Endothelial cell of umbilical vein (primary cell): ENCODE results near the gene SNX9. TPM values are rescaled to one million over a fixed set of nuclear protein-coding genes. Genes with fewer than 3 reads are reported as not detected.
A peak's percentile ranks its signal among the peaks of the same experiment; 100 is the strongest.

ENCODE experiments used
- BruUV-seq: library from RNA; stranded (reverse); fragments of 400-500 nt; replicated peaks from 2 replicates; lab custom pipeline; 2021; lab: Mats Ljungman, UMichigan
- CTCF ChIA-PET: fragments of 300-600, 350-600 bp; sonication (Branson Sonifier 250); formaldehyde crosslinking; loops from one replicate; lab custom pipeline; 2021; ENCODE audit warnings: antibody characterized with exemption, inconsistent platforms; lab: Charles Lee
- POLR2A ChIA-PET: fragments of 300-600, 350-600 bp; sonication (Branson Sonifier 250); formaldehyde crosslinking; loops from one replicate; lab custom pipeline; 2021; ENCODE audit warnings: antibody characterized with exemption, inconsistent platforms; lab: Charles Lee
- DNase-seq: peaks from one replicate; pipeline ENCODE4 v3.0.0-alpha.2; 2011; ENCODE audit warnings: low read depth, low spot score
- FAIRE-seq: peaks from 2 replicates; lab custom pipeline; 2011; peaks lifted over from hg19 to GRCh38; lab: Jason Lieb, UNC
- H2AFZ ChIP-seq: 2 replicates; pipeline ENCODE4 v1.6.0; 2012; ENCODE audit warnings: low read depth, low read length, control low read depth, inconsistent platforms
- H3K27ac ChIP-seq: 2 replicates; pipeline ENCODE4 v1.5.1; 2011; ENCODE audit warnings: low read depth, mild to moderate bottlenecking, control low read depth, low read length, moderate library complexity; ENCODE audit not compliant: insufficient read depth
- H3K27me3 ChIP-seq, 2 experiments: 2 replicates each; pipeline versions ENCODE4 v1.6.0 to v1.6.1; 2011; ENCODE audit warnings: low read length in 2 of 2, mixed read lengths in 1 of 2; ENCODE audit not compliant: control insufficient read depth in 2 of 2, insufficient read depth in 2 of 2
- H3K36me3 ChIP-seq, 2 experiments: 2 replicates in 1 of 2; 3 replicates in 1 of 2; pipeline ENCODE4 v1.5.1; 2011; ENCODE audit warnings: low read length in 2 of 2, mild to moderate bottlenecking in 1 of 2, moderate library complexity in 1 of 2; ENCODE audit not compliant: control insufficient read depth in 2 of 2, insufficient read depth in 2 of 2; ENCODE audit errors: extremely low read depth in 1 of 2
- H3K4me1 ChIP-seq: 3 replicates; pipeline ENCODE4 v1.5.1; 2011; ENCODE audit warnings: mild to moderate bottlenecking, low read length; ENCODE audit not compliant: control insufficient read depth, insufficient read depth; ENCODE audit errors: extremely low read depth
- H3K4me2 ChIP-seq: 2 replicates; pipeline ENCODE4 v1.6.1; 2011; ENCODE audit warnings: low read length, control low read depth, mixed read lengths; ENCODE audit not compliant: insufficient read depth
- H3K4me3 ChIP-seq, 3 experiments: fragments of 200-600 bp in 1 of 3; sonication (generic), shearing (Covaris generic) in 1 of 3; replicated peaks in 1 of 3; 2 replicates each; pipeline ENCODE4 v1.5.1; 2011 to 2016; ENCODE audit warnings: control low read depth in 3 of 3, low read length in 3 of 3, mild to moderate bottlenecking in 2 of 3, inconsistent platforms in 1 of 3, low read depth in 1 of 3, moderate library complexity in 1 of 3; ENCODE audit not compliant: insufficient read depth in 1 of 3
- H3K79me2 ChIP-seq: 2 replicates; pipeline ENCODE4 v1.6.0; 2012; ENCODE audit warnings: low read length, inconsistent platforms; ENCODE audit not compliant: control insufficient read depth, insufficient read depth
- H3K9ac ChIP-seq: replicated peaks from 2 replicates; pipeline ENCODE3; 2011; ENCODE audit warnings: low read length, control low read depth; ENCODE audit not compliant: insufficient read depth; ENCODE audit errors: extremely low read depth
- H3K9me1 ChIP-seq: replicated peaks from 3 replicates; pipeline ENCODE4 v1.6.0; 2011; ENCODE audit warnings: mild to moderate bottlenecking, low read length; ENCODE audit not compliant: control insufficient read depth, insufficient read depth; ENCODE audit errors: extremely low read depth
- H3K9me3 ChIP-seq: replicated peaks from 2 replicates; pipeline ENCODE4 v1.5.1; 2012; ENCODE audit warnings: low read length, inconsistent platforms; ENCODE audit not compliant: control insufficient read depth, insufficient read depth
- H4K20me1 ChIP-seq: replicated peaks from 2 replicates; pipeline ENCODE3; 2011; ENCODE audit warnings: mild to moderate bottlenecking, low read length; ENCODE audit not compliant: control insufficient read depth, insufficient read depth; ENCODE audit errors: extremely low read depth
- CTCF ChIP-seq, 2 donors: IDR thresholded peaks; 1 replicate in 1 of 2; 2 replicates in 1 of 2; pipeline ENCODE4 v1.5.1; 2011; ENCODE audit warnings: low read length in 2 of 2, mild to moderate bottlenecking in 2 of 2, moderate library complexity in 2 of 2, control low read depth in 1 of 2, inconsistent platforms in 1 of 2, low read depth in 1 of 2; ENCODE audit not compliant: insufficient read depth in 1 of 2; ENCODE audit errors: extremely low read depth in 1 of 2
- EZH2 ChIP-seq: IDR thresholded peaks from 2 replicates; pipeline ENCODE4 v1.6.1; 2012; ENCODE audit warnings: borderline replicate concordance, low read depth, mild to moderate bottlenecking, moderate library complexity, low read length, inconsistent platforms; ENCODE audit not compliant: severe bottlenecking
- FOS ChIP-seq: IDR thresholded peaks from 2 replicates; pipeline ENCODE4 v1.6.1; 2011; ENCODE audit warnings: mild to moderate bottlenecking, low read length, moderate library complexity, borderline replicate concordance; ENCODE audit not compliant: insufficient read depth
- GATA2 ChIP-seq: IDR thresholded peaks from 2 replicates; pipeline ENCODE4 v1.7.0; 2011; ENCODE audit warnings: low read depth, mild to moderate bottlenecking, moderate library complexity, mixed read lengths, low read length; ENCODE audit not compliant: insufficient read length, insufficient read depth
- JUN ChIP-seq: IDR thresholded peaks from 2 replicates; pipeline ENCODE4 v1.6.1; 2011; ENCODE audit warnings: borderline replicate concordance, low read depth; ENCODE audit not compliant: insufficient read length, insufficient read depth
- MAX ChIP-seq: IDR thresholded peaks from 2 replicates; pipeline ENCODE4 v1.6.1; 2011; ENCODE audit not compliant: insufficient read depth, insufficient read length
- MYC ChIP-seq: IDR thresholded peaks from one replicate; pipeline ENCODE4 v1.6.1; 2011; ENCODE audit warnings: mild to moderate bottlenecking, low read depth, low read length
- POLR2A ChIP-seq: IDR thresholded peaks from 2 replicates; pipeline ENCODE4 v1.6.1; 2012; ENCODE audit warnings: low read depth, mild to moderate bottlenecking, control low read depth, low read length
- POLR2AphosphoS5 ChIP-seq: IDR thresholded peaks from 2 replicates; pipeline ENCODE4 v1.6.1; 2012; ENCODE audit warnings: low read depth, mild to moderate bottlenecking, control low read depth, low read length, moderate library complexity; ENCODE audit not compliant: insufficient read depth
- dilution Hi-C: fragments of 300-500 bp; cut with MboI; formaldehyde crosslinking; loops from one replicate; pipeline ENCODE4 v1.15.0; 2019; ENCODE audit warnings: low sequenced_read_pairs; ENCODE audit not compliant: extremely low pct_ligation_motif_present
- intact Hi-C: fragments of 100-400 bp; cut with micrococcal nuclease; formaldehyde crosslinking; loops from one replicate; pipeline ENCODE4 v1.10.0; 2022
- polyA plus RNA-seq, 4 experiments: library from polyadenylated mRNA; depleted of rRNA in 3 of 4; stranded (reverse) in 3 of 4; unstranded in 1 of 4; fragments of >200 nt; gene quantifications; 2 replicates each; pipeline versions ENCODE4 v1.2.1 to v1.2.3, GENCODE V29; 2011 to 2012; ENCODE audit warnings: missing spikeins in 1 of 4
- total RNA-seq: library from RNA; stranded (reverse); gene quantifications from 2 replicates; pipeline ENCODE4 v1.2.3, GENCODE V29; 2021

The SNX9 gene
- total and polyA plus RNA-seq, 2 donors (not counting 3 experiments of a cell fraction or from before 2014, with no cell fraction given), result 27.5 to 54.5 TPM

- peaks cover 26% of the 10 kb centered on the region for H4K20me1 ChIP-seq
- no TSS peak for BruUV-seq
- no peak for FAIRE-seq
- no peak overlapping the region for H3K4me3 ChIP-seq
- DNase-seq, result no peak
- peak overlapping the region; percentile 9 for H3K27ac ChIP-seq
- no peaks in the 10 kb centered on the region for H3K27me3 ChIP-seq
- no peak overlapping the region for H2AFZ ChIP-seq
- no peaks in the 10 kb centered on the region for H3K9me3 ChIP-seq
- peaks cover 88% of the 10 kb centered on the region for H3K79me2 ChIP-seq
- dilution Hi-C loops (no loop called here), intact Hi-C loops (no loop called here)
- H3K4me1 ChIP-seq, result peaks cover 32% of the 10 kb centered on the region
- ChIA-PET POLR2A (no interaction called here), CTCF (interaction anchor here (3.2 kb wide), 1 partner anchor 42 kb away, joined by 10 read pairs; no protein-coding TSS in a partner anchor)
- no peaks in the 10 kb centered on the region for H3K9me1 ChIP-seq
- H3K36me3 ChIP-seq, result no peaks in the 10 kb centered on the region
- TF ChIP-seq POLR2A, result no peak
- no peak for TF ChIP-seq JUN
- no peak for TF ChIP-seq FOS
- TF ChIP-seq CTCF (IDR thresholded peaks at IDR 0.05; ENCODE audit: extremely low read depth in 1 of 2, insufficient read depth in 1 of 2, low read depth in 1 of 2, low read length in 2 of 2), result no peak
- TF ChIP-seq EZH2, result no peak
- TF ChIP-seq MYC, result no peak
- no peak for TF ChIP-seq POLR2AphosphoS5
- TF ChIP-seq MAX, result no peak
- no peak for TF ChIP-seq GATA2
- H3K9ac ChIP-seq, result no peak overlapping the region
- no peak overlapping the region for H3K4me2 ChIP-seq
Measured at GRCh38 chr6:157831424-157832249, 8.6 kb downstream of the SNX9 start.
